ENCODE measurements around the gene TLCD3B. TPM values are rescaled to one million over a fixed set of nuclear protein-coding genes. Genes with fewer than 3 reads are reported as not detected.

The TLCD3B gene
- total RNA-seq, 6 donors from 2014 or later, result 0.14 TPM; not detected in 5

- Histone ChIP-seq H3K36me3 (peaks cover 28 to 43% (median 41%) of the 10 kb centered on the region in 4 donors), H3K9me3 (no peaks in the 10 kb centered on the region), H3K4me3 (peak overlapping the region; percentile 73 to 99 (median 76)), H3K27me3 (no peaks in the 10 kb centered on the region), H3K27ac (peak overlapping the region; percentile 96 to 98 (median 97)), H3K4me1 (peaks cover 36 to 54% (median 44%) of the 10 kb centered on the region in 4 donors)
- DNase-seq (peak; percentile 69 to 91), ATAC-seq (ENCODE audit: low FRiP score in 2 of 2) (peak; percentile 16 to 37)
- WGBS, 2 donors, result 1% methylated on average over 22 to 44 of the region's 44 CpGs
- TF ChIP-seq POLR2A (IDR thresholded peaks at IDR 0.05) (no peak), POLR2AphosphoS5 (IDR thresholded peaks at IDR 0.05) (no peak), EP300 (IDR thresholded peaks at IDR 0.05) (no peak)
- TF ChIP-seq, protein P1, sequence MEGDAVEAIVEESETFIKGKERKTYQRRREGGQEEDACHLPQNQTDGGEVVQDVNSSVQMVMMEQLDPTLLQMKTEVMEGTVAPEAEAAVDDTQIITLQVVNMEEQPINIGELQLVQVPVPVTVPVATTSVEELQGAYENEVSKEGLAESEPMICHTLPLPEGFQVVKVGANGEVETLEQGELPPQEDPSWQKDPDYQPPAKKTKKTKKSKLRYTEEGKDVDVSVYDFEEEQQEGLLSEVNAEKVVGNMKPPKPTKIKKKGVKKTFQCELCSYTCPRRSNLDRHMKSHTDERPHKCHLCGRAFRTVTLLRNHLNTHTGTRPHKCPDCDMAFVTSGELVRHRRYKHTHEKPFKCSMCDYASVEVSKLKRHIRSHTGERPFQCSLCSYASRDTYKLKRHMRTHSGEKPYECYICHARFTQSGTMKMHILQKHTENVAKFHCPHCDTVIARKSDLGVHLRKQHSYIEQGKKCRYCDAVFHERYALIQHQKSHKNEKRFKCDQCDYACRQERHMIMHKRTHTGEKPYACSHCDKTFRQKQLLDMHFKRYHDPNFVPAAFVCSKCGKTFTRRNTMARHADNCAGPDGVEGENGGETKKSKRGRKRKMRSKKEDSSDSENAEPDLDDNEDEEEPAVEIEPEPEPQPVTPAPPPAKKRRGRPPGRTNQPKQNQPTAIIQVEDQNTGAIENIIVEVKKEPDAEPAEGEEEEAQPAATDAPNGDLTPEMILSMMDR (IDR thresholded peaks at IDR 0.05), result no peak
Measured at GRCh38 chr16:30065943-30066760, 35.1 kb upstream of the TLCD3B start.

- H3K27me3 ChIP-seq, result no peaks in the 10 kb centered on the region
- H3K36me3 ChIP-seq, result peaks cover 26 to 35% (median 33%) of the 10 kb centered on the region in 4 donors
- peaks cover 36 to 50% (median 44%) of the 10 kb centered on the region in 4 donors for H3K4me1 ChIP-seq
- peak within 1 kb of the TSS; percentile 96 to 98 (median 97) for H3K27ac ChIP-seq
- peak; percentile 97 to 98 for DNase-seq
- peak; percentile 32 to 99 (median 96) for TF ChIP-seq POLR2A (IDR thresholded peaks at IDR 0.05)
- TF ChIP-seq, protein P1 (IDR thresholded peaks at IDR 0.05), result peak in 4 of 6 experiments; percentile 7 to 33 (median 16)
- TF ChIP-seq POLR2AphosphoS5 (IDR thresholded peaks at IDR 0.05), result peak; percentile 93 to 97
- peak in 1 of 4 donors; percentile 70 for TF ChIP-seq EP300 (IDR thresholded peaks at IDR 0.05)
- H3K9me3 ChIP-seq, result no peaks in the 10 kb centered on the region
- ATAC-seq (ENCODE audit: low FRiP score in 2 of 2), result peak; percentile 96 to 97
- WGBS, 2 donors, result 0% methylated on average over 5 to 37 of the region's 99 CpGs
- peak within 1 kb of the TSS; percentile 73 to 99 (median 76) for H3K4me3 ChIP-seq
Measured at GRCh38 chr16:30065102-30065942, 34.3 kb upstream of the TLCD3B start, which contains the start of gene ALDOA. TSS of gene ALDOA (plus strand) at chr16:30065760. CDS start at chr16:30066898, 1,138 bp downstream.

GRCh38 chr16:30064729-30065101, 33.6 kb upstream of the TLCD3B start:
- no peaks in the 10 kb centered on the region for H3K9me3 ChIP-seq
- ATAC-seq (ENCODE audit: low FRiP score in 2 of 2) (no peak), DNase-seq (no peak)
- peak overlapping the region; percentile 55 to 99 (median 76) for H3K4me3 ChIP-seq
- peaks cover 23 to 29% (median 27%) of the 10 kb centered on the region in 4 donors for H3K36me3 ChIP-seq
- TF ChIP-seq, protein P1 (IDR thresholded peaks at IDR 0.05), result no peak
- TF ChIP-seq POLR2A (IDR thresholded peaks at IDR 0.05) (no peak), EP300 (IDR thresholded peaks at IDR 0.05) (no peak), POLR2AphosphoS5 (IDR thresholded peaks at IDR 0.05) (no peak)
- peak overlapping the region; percentile 96 to 98 (median 97) for H3K27ac ChIP-seq
- no peaks in the 10 kb centered on the region for H3K27me3 ChIP-seq
- WGBS, 2 donors, result 3% methylated on average over 17 of the region's 25 CpGs; no CpG with 5 or more reads in 1 of the 2 donors
- H3K4me1 ChIP-seq, result peaks cover 32 to 46% (median 39%) of the 10 kb centered on the region in 4 donors

GRCh38 chr16:30063893-30064728, 33.0 kb upstream of the TLCD3B start:
- H3K9me3 ChIP-seq, result no peaks in the 10 kb centered on the region
- ATAC-seq (ENCODE audit: low FRiP score in 2 of 2), result peak; percentile 31 to 70

More at GRCh38 chr16:30063893-30064728, 33.0 kb upstream of the TLCD3B start:
- Histone ChIP-seq H3K4me3 (peak overlapping the region; percentile 55 to 99 (median 76)), H3K36me3 (peaks cover 16 to 23% (median 21%) of the 10 kb centered on the region in 4 donors), H3K27me3 (no peaks in the 10 kb centered on the region), H3K27ac (peak overlapping the region; percentile 96 to 98 (median 97)), H3K4me1 (peaks cover 31 to 41% (median 34%) of the 10 kb centered on the region in 4 donors)
- peak; percentile 84 to 89 for DNase-seq
- TF ChIP-seq, protein P1 (IDR thresholded peaks at IDR 0.05), result peak in 3 of 6 experiments; percentile 26 to 63 (median 31)
- TF ChIP-seq POLR2A (IDR thresholded peaks at IDR 0.05) (peak in 3 of 4 donors; percentile 33 to 59 (median 41)), EP300 (IDR thresholded peaks at IDR 0.05) (no peak), POLR2AphosphoS5 (IDR thresholded peaks at IDR 0.05) (peak; percentile 49 to 63)
- WGBS, 2 donors, result 2 to 8% methylated on average over 6 to 25 of the region's 27 CpGs

All from upper lobe of left lung (tissue), 6 donors.